Superior temporal gyrus (tissue), 1 donor: ENCODE measurements around the gene OSGEPL1.
A peak's percentile ranks its signal among the peaks of the same experiment; 100 is the strongest.
"Not testable (repeated sequence)": the region's sequence is repeated elsewhere in the genome, so short reads cannot be mapped to it uniquely, and the experiment has no call there.

Experiments
- DNase-seq: peaks from one replicate; pipeline ENCODE4 v3.0.0-alpha.2; 2016; ENCODE audit errors: extremely low spot score

Gene OSGEPL1

GRCh38 chr2:189762551-189763298 lies at the start of gene OSGEPL1:
Gene OSGEPL1, minus strand, starts transcription at chr2:189762792. Its CDS starts 1,152 bp downstream, at chr2:189761640.
- peak; percentile 98 for DNase-seq

- no peak for DNase-seq
Observed at GRCh38 chr2:189803431-189803830, 40.8 kb upstream of the OSGEPL1 start.

- DNase-seq: no peak
Observed at GRCh38 chr2:189802396-189802912, 39.9 kb upstream of the OSGEPL1 start.

- no peak for DNase-seq
Observed at GRCh38 chr2:189799531-189799930, 36.9 kb upstream of the OSGEPL1 start.

GRCh38 chr2:189799030-189799331 lies 36.4 kb upstream of the OSGEPL1 start:
- DNase-seq: no peak

- DNase-seq: peak; percentile 79
Observed at GRCh38 chr2:189798312-189799029, 35.9 kb upstream of the OSGEPL1 start.

GRCh38 chr2:189797902-189798301 lies 35.3 kb upstream of the OSGEPL1 start:
- DNase-seq: no peak

- no peak for DNase-seq
Observed at GRCh38 chr2:189794310-189794709, 31.7 kb upstream of the OSGEPL1 start.

GRCh38 chr2:189791338-189792042 lies 28.9 kb upstream of the OSGEPL1 start:
- no peak for DNase-seq

- peak; percentile 98 for DNase-seq
Observed at GRCh38 chr2:189783927-189784867, 21.6 kb upstream of the OSGEPL1 start, which contains the start of the genes ORMDL1 and PMS1. Gene ORMDL1, minus strand, starts transcription at chr2:189784339. Its CDS starts 1,744 bp downstream, at chr2:189782595. Gene PMS1, plus strand, starts transcription at chr2:189784450. Its CDS starts 7,360 bp downstream, at chr2:189791810.

- peak; percentile 69 for DNase-seq
Observed at GRCh38 chr2:189783451-189783926, 20.9 kb upstream of the OSGEPL1 start.

GRCh38 chr2:189782221-189782671 lies 19.7 kb upstream of the OSGEPL1 start:
- DNase-seq: no peak

- no peak for DNase-seq
Observed at GRCh38 chr2:189772212-189772611, 9.6 kb upstream of the OSGEPL1 start.

GRCh38 chr2:189770590-189771322 lies 8.2 kb upstream of the OSGEPL1 start:
- no peak for DNase-seq

GRCh38 chr2:189763908-189764661 lies 1.5 kb upstream of the OSGEPL1 start:
- DNase-seq: no peak

GRCh38 chr2:189762229-189762550 lies 402 bp downstream of the OSGEPL1 start:
- DNase-seq: no peak

GRCh38 chr2:189760154-189760553 lies 2.4 kb downstream of the OSGEPL1 start:
- DNase-seq: not testable (repeated sequence)

GRCh38 chr2:189756311-189756952 lies 6.2 kb downstream of the OSGEPL1 start:
- DNase-seq: no peak

- DNase-seq: peak; percentile 56
Observed at GRCh38 chr2:189751080-189751658, 11.4 kb downstream of the OSGEPL1 start.
